Measurements from ENCODE around the gene AGAP2. TPM values are rescaled to one million over a fixed set of nuclear protein-coding genes. Genes with fewer than 3 reads are reported as not detected.

Gene AGAP2
- total and polyA plus RNA-seq, 2 of the 8 experiments (the other 6 are each of a cell fraction or from before 2014, with no cell fraction given): 1.5 TPM

DNA sequence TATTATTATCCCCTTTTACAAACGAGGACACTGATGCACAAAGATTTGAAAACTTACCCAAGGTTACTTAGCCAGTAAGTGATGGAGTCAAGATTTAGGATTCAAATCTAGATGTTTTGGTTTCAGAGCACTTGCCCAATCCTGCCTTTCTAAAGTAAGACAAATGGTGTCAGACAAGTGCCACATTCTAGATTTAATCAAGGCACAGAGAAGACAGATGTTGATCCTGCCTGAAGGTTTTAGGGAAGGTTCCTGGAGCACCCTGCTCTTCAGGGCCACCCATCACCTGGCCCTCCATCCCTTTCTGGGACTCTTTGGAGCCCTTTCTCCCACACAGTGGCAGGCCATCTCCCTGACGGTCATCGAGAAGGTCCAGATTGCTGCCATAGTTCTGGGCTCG, 19.2 kb upstream of the AGAP2 start:
- H3K14ac ChIP-seq (ENCODE audit: insufficient read length): no peak overlapping the region
- no peak overlapping the region for H2BK5ac ChIP-seq (ENCODE audit: low read depth, low read length)
- H2BK120ac ChIP-seq (replicated peaks; ENCODE audit: low read depth, low read length): no peak overlapping the region
- H4K8ac ChIP-seq (ENCODE audit: extremely low read depth, insufficient read depth, low read length): no peak overlapping the region
- no peak overlapping the region; a peak in 1 of 4 replicates for H3K4me2 ChIP-seq (ENCODE audit: insufficient read depth in 1 of 2, low read depth in 2 of 2, low read length in 2 of 2)
- H2AK5ac ChIP-seq (ENCODE audit: low read depth, low read length): no peak overlapping the region
- no peak overlapping the region for H2BK12ac ChIP-seq (ENCODE audit: low read depth, low read length)
- H3K79me1 ChIP-seq (ENCODE audit: low read depth, low read length): no peaks in the 10 kb centered on the region
- H2BK15ac ChIP-seq (ENCODE audit: low read length): no peak overlapping the region
- H3K4me3 ChIP-seq (ENCODE audit: extremely low read depth in 1 of 4, insufficient read depth in 2 of 4, low read depth in 3 of 4, low read length in 4 of 4): no peak overlapping the region
- no peak overlapping the region for H3K18ac ChIP-seq (ENCODE audit: extremely low read depth, low read length)
- POLR2A ChIA-PET (ENCODE audit: partially characterized antibody): interaction anchor here (1.1 to 2.0 kb wide), 2 partner anchors 15 to 57 kb away, joined by 4 to 11 read pairs; partner anchors contain the start of genes EEF1AKMT3 and METTL1
- no peak overlapping the region for H2AFZ ChIP-seq (ENCODE audit: low read length)
- peaks cover 0 to 4% (median 0%) of the 10 kb centered on the region in 4 experiments; a peak in 2 of 8 replicates for H3K36me3 ChIP-seq (ENCODE audit: control insufficient read depth in 2 of 4, insufficient read depth in 4 of 4, low read length in 3 of 4)
- H4K5ac ChIP-seq (ENCODE audit: insufficient read length, low read depth, low read length): no peak overlapping the region
- no peaks in the 10 kb centered on the region for H3K9me3 ChIP-seq (ENCODE audit: insufficient read depth in 2 of 2, low read depth in 1 of 2, low read length in 1 of 2)
- H3K4ac ChIP-seq (replicated peaks; ENCODE audit: insufficient read length, low read depth, low read length): no peak overlapping the region
- WGBS, 2 experiments (ENCODE audit: extremely low coverage in 1 of 2, insufficient coverage in 1 of 2, insufficient read length in 1 of 2, insufficient replicate concordance in 2 of 2, low coverage in 1 of 2, low lambda C conversion rate in 2 of 2, missing lambda C conversion rate in 1 of 2): 86% methylated on average over 4 of the region's 4 CpGs; no CpG with 5 or more reads in 1 of the 2 experiments
- H2BK20ac ChIP-seq (ENCODE audit: low read length): no peak overlapping the region
- FAIRE-seq (no peak), DNase-seq (ENCODE audit: low read depth in 1 of 2, low spot score in 2 of 2) (no peak)
- CTCF ChIA-PET (ENCODE audit: partially characterized antibody): interaction anchor here (0.6 to 2.2 kb wide), 6 partner anchors 10 to 816 kb away, joined by 3 to 40 read pairs (median 4); partner anchors contain the start of genes CYP27B1 and PIP4K2C
- no peak overlapping the region for H3K9ac ChIP-seq (replicated peaks in 1 of 4; ENCODE audit: extremely low read depth in 1 of 4, low read depth in 3 of 4, low read length in 3 of 4)
- H3K56ac ChIP-seq (replicated peaks; ENCODE audit: insufficient read length, low read depth, low read length): no peak overlapping the region
- H3K4me1 ChIP-seq (replicated peaks in 1 of 4; ENCODE audit: control insufficient read depth in 3 of 4, insufficient read depth in 4 of 4, low read length in 3 of 4): peaks cover 0 to 19% (median 6%) of the 10 kb centered on the region in 4 experiments; a peak in 6 of 7 replicates
- no peak overlapping the region for H4K91ac ChIP-seq (replicated peaks; ENCODE audit: insufficient read length, low read length)
- H3K23ac ChIP-seq (ENCODE audit: insufficient read length): no peak overlapping the region
- no peak overlapping the region for H3K27ac ChIP-seq (ENCODE audit: low read depth, low read length)
- no peaks in the 10 kb centered on the region for H3K79me2 ChIP-seq (ENCODE audit: control insufficient read depth in 1 of 2, insufficient read depth in 2 of 2, low read length in 2 of 2)
- peaks cover 7% of the 10 kb centered on the region for H3K23me2 ChIP-seq (ENCODE audit: low read depth, low read length)
- peaks cover 3 to 15% of the 10 kb centered on the region in 2 experiments for H4K20me1 ChIP-seq (replicated peaks in 1 of 2; ENCODE audit: control insufficient read depth in 1 of 2, insufficient read depth in 2 of 2, low read length in 2 of 2)
- H3K27me3 ChIP-seq (replicated peaks in 1 of 4; ENCODE audit: control insufficient read depth in 3 of 4, extremely low read depth in 1 of 4, insufficient read depth in 3 of 4, low read length in 3 of 4): peaks cover 8 to 33% (median 26%) of the 10 kb centered on the region in 4 experiments
- no peak for TF ChIP-seq NANOG (IDR thresholded peaks at IDR 0.05; ENCODE audit: insufficient read depth, low read depth, low read length, poor library complexity, severe bottlenecking)
- TF ChIP-seq RAD21 (IDR thresholded peaks at IDR 0.05 in 1 of 2, conservative IDR thresholded peaks at IDR 0.05 in 1 of 2; ENCODE audit: low read depth in 2 of 2, low read length in 2 of 2): no peak
- TF ChIP-seq RXRA (IDR thresholded peaks at IDR 0.05; ENCODE audit: insufficient read depth, low read depth, low read length): no peak
